Esophagus muscularis mucosa (tissue), 4 donors: ENCODE data around the gene CAPN10. TPM values are rescaled to one million over a fixed set of nuclear protein-coding genes. Genes with fewer than 3 reads are reported as not detected.

Source experiments
- DNase-seq: peaks from one replicate; pipeline ENCODE4 v3.0.0-alpha.2; 2017; ENCODE audit errors: extremely low spot score
- H3K27ac ChIP-seq, 4 donors: fragments of 200-600 bp; sonication (generic); replicated peaks in 1 of 4; 1 replicate in 3 of 4; 2 replicates in 1 of 4; pipeline ENCODE4 v1.5.1; 2016 to 2019; ENCODE audit warnings: mild to moderate bottlenecking in 1 of 4
- H3K27me3 ChIP-seq, 4 donors: fragments of 200-600 bp; sonication (generic); one replicate each; pipeline versions ENCODE4 v1.5.1 to v1.6.0; 2016 to 2019
- H3K36me3 ChIP-seq, 4 donors: fragments of 200-600 bp; sonication (generic); one replicate each; pipeline ENCODE4 v1.5.1; 2016 to 2019
- H3K4me1 ChIP-seq, 4 donors: fragments of 200-600 bp; sonication (generic); one replicate each; pipeline ENCODE4 v1.5.1; 2016 to 2019
- H3K4me3 ChIP-seq, 4 donors: fragments of 200-600 bp; sonication (generic); 1 replicate in 2 of 4; 2 replicates in 2 of 4; pipeline ENCODE4 v1.5.1; 2016 to 2019; ENCODE audit warnings: mild to moderate bottlenecking in 4 of 4, moderate library complexity in 1 of 4
- H3K9me3 ChIP-seq, 4 donors: fragments of 200-600 bp; sonication (generic); 1 replicate in 3 of 4; 2 replicates in 1 of 4; pipeline ENCODE4 v1.5.1; 2016 to 2019
- CTCF ChIP-seq, 3 experiments: fragments of 200-600 bp in 2 of 3; fragments of 450-650 bp in 1 of 3; sonication (generic) in 2 of 3; IDR thresholded peaks; one replicate each; pipeline ENCODE4 v1.5.1; 2017 to 2019; ENCODE audit warnings: antibody characterized with exemption in 3 of 3, mild to moderate bottlenecking in 2 of 3, moderate library complexity in 1 of 3
- EP300 ChIP-seq: sonication (generic); formaldehyde crosslinking; IDR thresholded peaks from one replicate; pipeline ENCODE4 v1.6.1; 2017; ENCODE audit warnings: antibody characterized with exemption
- POLR2A ChIP-seq: fragments of 450-650 bp; IDR thresholded peaks from one replicate; pipeline ENCODE4 v1.6.1; 2017; ENCODE audit warnings: antibody characterized with exemption, moderate library complexity, mild to moderate bottlenecking, low read depth
- POLR2AphosphoS5 ChIP-seq, 2 donors: sonication (generic); formaldehyde crosslinking; IDR thresholded peaks; one replicate each; pipeline ENCODE4 v1.6.1; 2017; ENCODE audit warnings: antibody characterized with exemption in 2 of 2
- WGBS: methylation state at CpG from one replicate; pipeline ENCODE4 v1.1.5; 2018; 5-methylcytosine and 5-hydroxymethylcytosine counted together
- intact Hi-C: fragments of 100-400 bp; cut with DNase I; formaldehyde crosslinking; loops from one replicate; pipeline ENCODE4 v1.15.1; 2023
- total RNA-seq, 4 donors: library from RNA; depleted of rRNA; stranded (reverse); fragments of >200 nt; gene quantifications; one replicate each; pipeline versions ENCODE4 v1.1.0 to v1.2.1, GENCODE V29; 2016

CAPN10 gene
- total RNA-seq, 4 donors from 2014 or later = 16.7 to 29.2 (median 19.6) TPM

DNA sequence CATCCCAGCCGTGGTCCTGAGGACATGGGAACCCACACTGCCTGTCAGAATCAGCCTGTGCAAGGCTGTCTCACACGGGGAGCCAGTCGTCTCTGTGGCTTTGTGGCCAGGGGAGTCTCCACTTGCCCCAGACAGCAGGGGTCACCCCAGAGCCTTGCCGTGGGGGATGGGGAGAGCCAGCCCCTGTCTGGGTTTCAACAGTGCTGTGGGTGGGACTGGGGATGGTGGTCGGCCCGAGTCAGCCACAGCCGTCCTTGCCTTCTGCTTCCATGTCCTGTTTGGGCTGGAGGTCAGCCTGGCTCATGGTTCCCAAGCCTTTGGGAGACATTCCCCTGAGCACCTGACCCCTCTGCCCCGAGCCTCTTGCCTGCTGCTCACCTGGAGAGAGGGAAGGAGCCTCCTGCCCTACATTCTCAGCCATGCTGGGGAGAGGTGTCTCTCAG is 58.3 kb downstream of the CAPN10 start:
- Histone ChIP-seq H3K4me3 (no peak overlapping the region), H3K9me3 (no peaks in the 10 kb centered on the region), H3K36me3 (no peaks in the 10 kb centered on the region), H3K27me3 (peaks cover 0 to 86% (median 3%) of the 10 kb centered on the region in 4 donors), H3K4me1 (no peaks in the 10 kb centered on the region), H3K27ac (no peak overlapping the region)
- no peak for TF ChIP-seq POLR2AphosphoS5 (IDR thresholded peaks at IDR 0.05)
- intact Hi-C loops = no loop called here
- WGBS = 73% methylated on average over 2 of the region's 8 CpGs
- peak; percentile 47 for DNase-seq

- Histone ChIP-seq H3K9me3 (no peaks in the 10 kb centered on the region), H3K27me3 (peaks cover 0 to 89% (median 3%) of the 10 kb centered on the region in 4 donors), H3K36me3 (no peaks in the 10 kb centered on the region), H3K4me3 (no peak overlapping the region), H3K27ac (no peak overlapping the region), H3K4me1 (no peaks in the 10 kb centered on the region)
- no peak for DNase-seq
- 89% methylated on average over 9 of the region's 10 CpGs for WGBS
- intact Hi-C loops = no loop called here
- no peak for TF ChIP-seq CTCF (IDR thresholded peaks at IDR 0.05)
- no peak for TF ChIP-seq EP300
Observed at GRCh38 chr2:240645346-240645745, 58.8 kb downstream of the CAPN10 start.

- no peak overlapping the region for H3K27ac ChIP-seq
- WGBS = 88% methylated on average over 9 of the region's 10 CpGs
- H3K4me1 ChIP-seq = no peaks in the 10 kb centered on the region
- no peak overlapping the region for H3K4me3 ChIP-seq
- DNase-seq = peak; percentile 85
- intact Hi-C loops = no loop called here
- H3K9me3 ChIP-seq = no peaks in the 10 kb centered on the region
- H3K36me3 ChIP-seq = no peaks in the 10 kb centered on the region
- TF ChIP-seq CTCF (IDR thresholded peaks at IDR 0.05) (no peak), POLR2AphosphoS5 (IDR thresholded peaks at IDR 0.05) (no peak), EP300 (no peak), POLR2A (no peak)
- H3K27me3 ChIP-seq = peaks cover 0 to 93% (median 3%) of the 10 kb centered on the region in 4 donors
Observed at GRCh38 chr2:240645801-240646175, 59.3 kb downstream of the CAPN10 start.

DNA sequence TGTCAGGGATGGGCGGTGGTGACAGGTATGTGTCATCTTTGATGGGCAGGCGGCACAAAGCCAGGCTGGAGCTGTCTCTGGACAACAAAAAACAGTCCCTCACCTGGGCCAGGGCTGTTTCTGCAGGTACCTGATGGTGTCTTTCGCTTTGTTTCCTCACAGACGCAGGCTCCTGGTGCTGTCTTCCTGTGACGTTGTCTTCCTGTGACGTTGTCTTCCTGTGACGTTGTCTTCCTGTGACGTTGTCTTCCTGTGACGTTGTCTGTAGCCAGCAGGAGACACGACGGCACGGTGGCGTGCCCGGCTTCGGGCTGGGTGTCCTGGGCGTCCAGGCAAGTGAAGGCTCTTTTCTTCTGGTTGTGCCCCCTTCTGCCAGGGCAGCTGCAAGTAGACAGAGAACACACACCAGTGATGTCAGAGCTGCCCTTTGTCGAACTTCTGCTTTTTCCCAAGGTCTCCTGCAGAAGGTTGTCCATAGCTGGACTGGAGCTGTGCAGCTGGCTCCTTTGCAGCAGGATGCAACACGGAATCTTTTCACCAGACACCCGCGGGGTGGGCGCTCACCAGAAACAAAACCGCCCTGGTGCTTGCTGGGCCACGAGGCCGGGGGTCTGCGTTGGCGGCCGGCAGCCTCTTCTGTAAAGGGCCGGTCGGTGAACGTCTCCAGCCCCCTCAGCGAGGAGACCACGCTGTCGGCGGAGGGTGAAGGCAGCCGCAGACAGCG is 59.8 kb downstream of the CAPN10 start:
- Histone ChIP-seq H3K4me1 (no peaks in the 10 kb centered on the region), H3K9me3 (peaks cover 0 to 3% (median 0%) of the 10 kb centered on the region in 4 donors), H3K36me3 (no peaks in the 10 kb centered on the region), H3K4me3 (no peak overlapping the region), H3K27me3 (peaks cover 0 to 93% (median 3%) of the 10 kb centered on the region in 4 donors), H3K27ac (no peak overlapping the region)
- DNase-seq = peak; percentile 87
- intact Hi-C loops = no loop called here
- TF ChIP-seq POLR2AphosphoS5 (IDR thresholded peaks at IDR 0.05) = no peak
- no peak for TF ChIP-seq CTCF (IDR thresholded peaks at IDR 0.05)
- no peak for TF ChIP-seq EP300
- no peak for TF ChIP-seq POLR2A
- WGBS = 79% methylated on average over 33 of the region's 36 CpGs

DNA sequence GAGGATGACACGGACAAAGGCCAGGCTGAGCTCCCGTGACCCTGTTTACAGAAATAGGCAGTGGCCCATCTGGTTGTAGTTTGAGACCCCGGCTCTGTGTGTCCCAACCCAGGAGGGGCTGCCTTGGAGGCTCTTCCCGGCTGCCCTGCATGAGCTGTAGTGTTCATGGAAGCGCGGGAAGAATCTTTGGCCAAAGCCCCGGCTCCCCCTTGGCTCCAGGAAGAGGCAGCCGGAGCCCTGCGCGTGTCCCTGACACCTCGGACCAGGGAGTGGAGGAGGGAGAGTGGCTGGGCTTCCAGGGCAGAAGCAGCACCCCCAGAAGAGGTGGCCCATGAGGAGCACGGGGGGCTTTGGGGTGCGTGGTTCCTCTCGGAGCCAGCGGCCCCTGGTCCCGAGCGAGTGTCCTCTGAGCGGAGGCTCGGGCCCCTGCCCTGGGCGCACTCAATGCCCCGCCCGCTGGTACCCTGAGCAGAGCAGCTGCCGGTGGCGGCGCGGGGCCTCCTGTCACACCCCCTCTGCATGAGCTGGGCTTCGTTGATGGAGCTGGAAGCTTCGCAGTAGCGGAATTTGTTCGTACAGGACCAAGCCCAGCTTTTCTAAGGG is 60.5 kb downstream of the CAPN10 start:
- Histone ChIP-seq H3K9me3 (peaks cover 0 to 7% (median 0%) of the 10 kb centered on the region in 4 donors), H3K36me3 (no peaks in the 10 kb centered on the region), H3K27ac (no peak overlapping the region), H3K27me3 (peaks cover 0 to 96% (median 3%) of the 10 kb centered on the region in 4 donors), H3K4me3 (no peak overlapping the region), H3K4me1 (no peaks in the 10 kb centered on the region)
- WGBS = 71% methylated on average over 15 of the region's 30 CpGs
- DNase-seq = no peak
- TF ChIP-seq CTCF (IDR thresholded peaks at IDR 0.05) = no peak
- TF ChIP-seq POLR2A = no peak
- no peak for TF ChIP-seq EP300
- TF ChIP-seq POLR2AphosphoS5 (IDR thresholded peaks at IDR 0.05) = no peak
- intact Hi-C loops = no loop called here
